SK-N-SH (cell line): ENCODE data around the gene KIAA1586. TPM values are rescaled to one million over a fixed set of nuclear protein-coding genes. Genes with fewer than 3 reads are reported as not detected.

Experiments used
- CTCF ChIA-PET: fragments of 300-600, 350-600 bp; formaldehyde crosslinking; extraction: SDS; loops from one replicate; lab custom pipeline; 2021; lab: Yijun Ruan, JAX
- POLR2A ChIA-PET: fragments of 350-600 bp; sonication (Branson Sonifier 250); formaldehyde crosslinking; extraction: SDS; loops from one replicate; lab custom pipeline; 2020; ENCODE audit warnings: antibody characterized with exemption, inconsistent platforms; lab: Yijun Ruan, JAX
- DNase-seq: peaks from one replicate; pipeline ENCODE4 v3.0.0; 2012
- H2AFZ ChIP-seq: fragments of 200-600 bp; sonication (generic); 2 replicates; pipeline ENCODE4 v1.8.1; 2016; ENCODE audit warnings: antibody characterized with exemption, mild to moderate bottlenecking, low read depth
- H3F3A ChIP-seq: fragments of 200-600 bp; sonication (generic); replicated peaks from 2 replicates; pipeline ENCODE3; 2016; ENCODE audit warnings: antibody characterized with exemption, mild to moderate bottlenecking; ENCODE audit not compliant: insufficient read depth
- H3K27ac ChIP-seq, 2 experiments: fragments of 200-500 bp in 1 of 2; fragments of 200-600 bp in 1 of 2; sonication (Bioruptor generic) in 1 of 2; sonication (generic), shearing (Covaris generic) in 1 of 2; 2 replicates each; pipeline versions ENCODE4 v1.5.1 to v1.6.1; 2014 to 2016; ENCODE audit warnings: low read depth in 2 of 2, inconsistent platforms in 1 of 2, low read length in 1 of 2, mild to moderate bottlenecking in 1 of 2, mixed read lengths in 1 of 2
- H3K27me3 ChIP-seq: fragments of 200-600 bp; sonication (generic), shearing (Covaris generic); 2 replicates; pipeline ENCODE4 v1.6.1; 2016; ENCODE audit warnings: mixed run types; ENCODE audit not compliant: insufficient read depth
- H3K36me3 ChIP-seq, 2 experiments: fragments of 200-500 bp in 1 of 2; fragments of 200-600 bp in 1 of 2; sonication (Bioruptor generic) in 1 of 2; sonication (generic) in 1 of 2; replicated peaks in 1 of 2; 2 replicates each; pipeline versions ENCODE3 to v1.5.1; 2014 to 2016; ENCODE audit warnings: low read length in 1 of 2, mild to moderate bottlenecking in 1 of 2; ENCODE audit not compliant: insufficient read depth in 2 of 2, control insufficient read depth in 1 of 2
- H3K4me1 ChIP-seq, 2 experiments: fragments of 200-500 bp in 1 of 2; fragments of 200-600 bp in 1 of 2; sonication (Bioruptor generic) in 1 of 2; sonication (generic), shearing (Covaris generic) in 1 of 2; 2 replicates each; pipeline versions ENCODE4 v1.5.1 to v1.6.1; 2014 to 2016; ENCODE audit warnings: low read depth in 1 of 2, low read length in 1 of 2, mixed run types in 1 of 2; ENCODE audit not compliant: insufficient read depth in 2 of 2, control insufficient read depth in 1 of 2
- H3K4me2 ChIP-seq: fragments of 200-600 bp; sonication (generic), shearing (Covaris generic); 2 replicates; pipeline ENCODE4 v1.6.1; 2017; ENCODE audit warnings: mixed run types
- H3K4me3 ChIP-seq, 2 experiments: fragments of 200-500 bp in 1 of 2; fragments of 200-600 bp in 1 of 2; sonication (Bioruptor generic) in 1 of 2; sonication (generic), shearing (Covaris generic) in 1 of 2; 2 replicates each; pipeline versions ENCODE4 v1.5.1 to v1.8.1; 2014 to 2016; ENCODE audit warnings: low read depth in 2 of 2, inconsistent platforms in 1 of 2, low read length in 1 of 2, mild to moderate bottlenecking in 1 of 2, mixed read lengths in 1 of 2, moderate library complexity in 1 of 2
- H3K79me2 ChIP-seq: fragments of 200-600 bp; sonication (generic); 2 replicates; pipeline ENCODE4 v1.8.1; 2017; ENCODE audit warnings: mild to moderate bottlenecking; ENCODE audit not compliant: insufficient read depth
- H3K9ac ChIP-seq: fragments of 200-600 bp; sonication (generic); 2 replicates; pipeline ENCODE4 v1.6.1; 2017; ENCODE audit warnings: mixed run types
- H3K9me2 ChIP-seq: fragments of 200-600 bp; sonication (generic); 2 replicates; pipeline ENCODE4 v1.6.1; 2017; ENCODE audit warnings: mixed run types
- H3K9me3 ChIP-seq: fragments of 200-600 bp; sonication (generic); 2 replicates; pipeline ENCODE4 v1.6.1; 2017; ENCODE audit warnings: mixed run types, mild to moderate bottlenecking, moderate library complexity
- H4K20me1 ChIP-seq: fragments of 200-600 bp; sonication (generic); 2 replicates; pipeline ENCODE4 v1.6.1; 2017; ENCODE audit warnings: mild to moderate bottlenecking, mixed run types; ENCODE audit not compliant: insufficient read depth
- CHD2 ChIP-seq: fragments of 150-350 bp; IDR thresholded peaks from 2 replicates; pipeline ENCODE4 v1.6.1; 2018; ENCODE audit warnings: low read length; ENCODE audit not compliant: partially characterized antibody
- ELF1 ChIP-seq: IDR thresholded peaks from 2 replicates; pipeline ENCODE4 v1.4.0; 2012
- EP300 ChIP-seq, 2 experiments: IDR thresholded peaks; 2 replicates each; pipeline versions ENCODE4 v1.4.0 to v1.6.1; 2012; ENCODE audit warnings: borderline replicate concordance in 1 of 2, low read depth in 1 of 2, low read length in 1 of 2
- EZH2phosphoT487 ChIP-seq: fragments of 200-600 bp; sonication (generic); IDR thresholded peaks from 2 replicates; pipeline ENCODE4 v1.6.1; 2017; ENCODE audit warnings: low read depth, mixed run types, mild to moderate bottlenecking, antibody characterized with exemption, moderate library complexity, borderline replicate concordance
- GABPA ChIP-seq: IDR thresholded peaks from 2 replicates; pipeline ENCODE4 v1.4.0; 2012; ENCODE audit warnings: low read depth, mild to moderate bottlenecking
- JUND ChIP-seq: IDR thresholded peaks from 2 replicates; pipeline ENCODE4 v1.4.0; 2012
- MXI1 ChIP-seq: IDR thresholded peaks from 2 replicates; pipeline ENCODE4 v1.6.1; 2012; ENCODE audit warnings: mild to moderate bottlenecking, low read depth, low read length, improper control_type of control experiment
- POLR2AphosphoS5 ChIP-seq: IDR thresholded peaks from 2 replicates; pipeline ENCODE4 v1.6.1; 2012; ENCODE audit warnings: low read depth, low read length
- RAD21 ChIP-seq: IDR thresholded peaks from 2 replicates; pipeline ENCODE4 v1.6.1; 2012; ENCODE audit warnings: mild to moderate bottlenecking, low read length
- REST ChIP-seq: IDR thresholded peaks from 2 replicates; pipeline ENCODE4 v1.6.1; 2012; ENCODE audit warnings: mild to moderate bottlenecking, low read depth, low read length, moderate library complexity
- RXRA ChIP-seq: IDR thresholded peaks from 2 replicates; pipeline ENCODE4 v1.4.0; 2012; ENCODE audit warnings: low read depth, mild to moderate bottlenecking, borderline replicate concordance
- USF2 ChIP-seq: fragments of 150-350 bp; IDR thresholded peaks from 2 replicates; pipeline ENCODE4 v1.6.1; 2017; ENCODE audit warnings: antibody characterized with exemption, low read length, low read depth, borderline replicate concordance
- YY1 ChIP-seq: IDR thresholded peaks from 2 replicates; pipeline ENCODE4 v1.4.0; 2012; ENCODE audit warnings: low read depth, mild to moderate bottlenecking
- whole genome bisulfite sequencing: methylation state at CpG from one replicate; pipeline ENCODE4 v1.1.6; 2017; ENCODE audit warnings: low lambda C conversion rate; 5-methylcytosine and 5-hydroxymethylcytosine counted together
- polyA plus RNA-seq, 3 experiments: library from polyadenylated mRNA; depleted of rRNA; stranded (reverse); fragments of >200 nt; gene quantifications; 2 replicates each; pipeline ENCODE4 v1.2.3, GENCODE V29; 2012

The KIAA1586 gene
- polyA plus RNA-seq, 1 of the 3 experiments (the other 2 are of a cell fraction): 3.2 TPM

DNA sequence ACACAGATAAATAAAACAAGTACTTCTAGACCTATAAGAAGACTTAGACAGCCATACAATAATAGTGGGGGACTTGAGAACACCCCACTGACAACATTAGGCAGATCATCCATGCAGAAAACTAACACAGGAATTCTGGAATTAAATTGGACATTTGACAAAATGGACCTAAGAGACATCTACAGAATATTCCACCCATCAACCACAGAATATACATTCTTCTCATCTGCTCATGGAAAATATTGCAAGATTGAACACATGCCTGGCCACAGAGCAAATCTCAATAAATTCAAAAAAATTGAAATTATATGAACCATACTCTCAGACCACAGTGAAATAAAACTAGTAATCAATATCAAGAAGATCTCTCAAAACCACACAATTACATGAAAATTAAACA is 44.3 kb upstream of the KIAA1586 start (continued):
- TF ChIP-seq REST (no peak), EZH2phosphoT487 (no peak), RAD21 (no peak), CHD2 (no peak)

DNA sequence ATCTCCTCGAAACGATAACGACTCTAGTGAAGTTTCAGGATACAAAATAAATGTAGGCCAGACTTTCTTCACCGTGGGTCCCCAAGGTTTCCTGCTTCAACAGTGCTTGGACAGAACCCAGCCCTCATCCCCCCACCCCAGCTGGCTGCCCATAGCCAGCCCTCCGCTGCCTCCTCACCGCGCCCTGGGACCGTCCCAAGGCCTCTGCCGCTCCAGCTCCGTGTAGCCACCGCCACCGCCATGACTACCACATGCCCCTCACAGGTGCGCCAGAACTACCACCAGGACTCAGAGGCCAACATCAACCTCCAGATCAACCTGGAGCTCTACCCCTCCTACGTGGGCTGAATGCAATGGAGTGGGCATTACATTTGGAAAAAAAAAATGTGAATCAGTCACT is 42.2 kb upstream of the KIAA1586 start:
- no peaks in the 10 kb centered on the region for H3K9me2 ChIP-seq
- H3F3A ChIP-seq: peaks cover 2% of the 10 kb centered on the region
- no peaks in the 10 kb centered on the region for H4K20me1 ChIP-seq
- TF ChIP-seq MXI1 (no peak), RXRA (no peak), USF2 (no peak), POLR2AphosphoS5 (no peak), RAD21 (no peak), GABPA (no peak), JUND (no peak), EP300 (IDR thresholded peaks at IDR 0.05; ENCODE audit: borderline replicate concordance in 1 of 2, low read depth in 1 of 2, low read length in 1 of 2) (no peak), YY1 (no peak), ELF1 (no peak)
- WGBS: 97% methylated on average over 14 of the region's 14 CpGs
- H3K36me3 ChIP-seq: no peaks in the 10 kb centered on the region
- no peak overlapping the region for H2AFZ ChIP-seq
- H3K79me2 ChIP-seq: no peaks in the 10 kb centered on the region
- no peak overlapping the region for H3K4me3 ChIP-seq
- ChIA-PET POLR2A (no interaction called here), CTCF (interaction anchor here (0.7 to 2.4 kb wide), 9 partner anchors 9 to 317 kb away, joined by 3 to 7 read pairs (median 3); partner anchors contain the start of gene BEND6)
- H3K4me1 ChIP-seq: no peaks in the 10 kb centered on the region
- H3K27me3 ChIP-seq: no peaks in the 10 kb centered on the region
- H3K9ac ChIP-seq: no peak overlapping the region
- H3K4me2 ChIP-seq: no peak overlapping the region
- no peak overlapping the region for H3K27ac ChIP-seq
- DNase-seq: no peak
- no peaks in the 10 kb centered on the region for H3K9me3 ChIP-seq
